HG02981 (cell line): Measurements from ENCODE around the gene PHF20.
"Not testable (repeated sequence)": the region's sequence is repeated elsewhere in the genome, so short reads cannot be mapped to it uniquely, and the experiment has no call there.

Experiments used
- ATAC-seq: cut with Tn5 transposase; IDR thresholded peaks from one replicate; pipeline ENCODE4 v1.9.1; 2021; ENCODE audit warnings: mild to moderate bottlenecking, moderate library complexity; ENCODE audit not compliant: unreplicated experiment

PHF20 gene

GRCh38 chr20:35771689-35772562, at the start of gene PHF20:
Gene PHF20, plus strand, starts transcription at chr20:35772015. Its CDS starts 29,508 bp downstream, at chr20:35801523.
- ATAC-seq, result peak; percentile 84

GRCh38 chr20:35723275-35723639, 48.6 kb upstream of the PHF20 start:
- ATAC-seq, result not testable (repeated sequence)

GRCh38 chr20:35723652-35724320, 48.0 kb upstream of the PHF20 start:
- not testable (repeated sequence) for ATAC-seq

GRCh38 chr20:35724321-35725230, 47.2 kb upstream of the PHF20 start:
- ATAC-seq, result no peak

GRCh38 chr20:35726842-35727711, 44.7 kb upstream of the PHF20 start:
- no peak for ATAC-seq

- no peak for ATAC-seq
These were observed 42.5 kb upstream of the PHF20 start for GRCh38 chr20:35729283-35729807.

- ATAC-seq, result no peak
These were observed 41.8 kb upstream of the PHF20 start for GRCh38 chr20:35729836-35730582.

- no peak for ATAC-seq
These were observed 41.0 kb upstream of the PHF20 start for GRCh38 chr20:35730583-35731468.

- ATAC-seq, result no peak
These were observed 40.4 kb upstream of the PHF20 start for GRCh38 chr20:35731469-35731788.

GRCh38 chr20:35731862-35732643, 39.8 kb upstream of the PHF20 start:
- no peak for ATAC-seq

GRCh38 chr20:35732644-35732982, 39.2 kb upstream of the PHF20 start:
- ATAC-seq, result no peak

GRCh38 chr20:35734374-35734773, 37.4 kb upstream of the PHF20 start:
- ATAC-seq, result no peak

GRCh38 chr20:35734777-35735649, 36.8 kb upstream of the PHF20 start:
- ATAC-seq, result no peak

GRCh38 chr20:35735826-35736470, 35.9 kb upstream of the PHF20 start:
- no peak for ATAC-seq

- ATAC-seq, result no peak
These were observed 33.9 kb upstream of the PHF20 start for GRCh38 chr20:35737865-35738333.
